Dermis microvascular lymphatic vessel endothelial cell (primary cell): Measurements from ENCODE around the gene MRPL34. TPM values are rescaled to one million over a fixed set of nuclear protein-coding genes. Genes with fewer than 3 reads are reported as not detected.
"Not testable (repeated sequence)": the region's sequence is repeated elsewhere in the genome, so short reads cannot be mapped to it uniquely, and the experiment has no call there.

ENCODE experiments used
- DNase-seq, 2 donors: peaks; one replicate each; pipeline versions ENCODE4 v3.0.0 to v3.0.0-alpha.2; 2010; ENCODE audit warnings: low read depth in 2 of 2
- total RNA-seq: library from RNA; depleted of rRNA; stranded (reverse); fragments of >200 nt; gene quantifications from 2 replicates; pipeline ENCODE4 v1.2.1, GENCODE V29; 2014

Gene MRPL34
- total RNA-seq, 1 donor from 2014 or later = 42.1 TPM

GRCh38 chr19:17285415-17286135 lies 20.1 kb upstream of the MRPL34 start:
- no peak for DNase-seq

GRCh38 chr19:17286263-17286662 lies 19.4 kb upstream of the MRPL34 start:
- no peak for DNase-seq

- no peak for DNase-seq
Measured at GRCh38 chr19:17286752-17287151, 18.9 kb upstream of the MRPL34 start.

GRCh38 chr19:17289489-17289888 lies 16.2 kb upstream of the MRPL34 start:
- peak; percentile 86 to 89 for DNase-seq

GRCh38 chr19:17292301-17293074 lies 13.2 kb upstream of the MRPL34 start:
- peak; percentile 63 to 86 for DNase-seq

- DNase-seq = no peak
Measured at GRCh38 chr19:17293605-17294004, 12.1 kb upstream of the MRPL34 start.

- peak in 1 of 2 donors; percentile 30 for DNase-seq
Measured at GRCh38 chr19:17294051-17294891, 11.4 kb upstream of the MRPL34 start.

- not testable (repeated sequence) for DNase-seq
Measured at GRCh38 chr19:17295551-17295950, 10.1 kb upstream of the MRPL34 start.

- peak; percentile 63 to 79 for DNase-seq
Measured at GRCh38 chr19:17296273-17296672, 9.4 kb upstream of the MRPL34 start.

- no peak for DNase-seq
Measured at GRCh38 chr19:17296976-17297375, 8.7 kb upstream of the MRPL34 start.

- DNase-seq = no peak
Measured at GRCh38 chr19:17300992-17301619, 4.6 kb upstream of the MRPL34 start.

- DNase-seq = no peak
Measured at GRCh38 chr19:17302391-17303166, 3.1 kb upstream of the MRPL34 start.

- DNase-seq = peak; percentile 90 to 95
Measured at GRCh38 chr19:17303167-17303939, 2.3 kb upstream of the MRPL34 start, which contains the start of gene ABHD8. Gene ABHD8 (minus strand): TSS chr19:17303425. CDS start chr19:17301616, 1,809 bp downstream.

GRCh38 chr19:17303940-17304267 lies 1.8 kb upstream of the MRPL34 start:
- DNase-seq = no peak

- no peak for DNase-seq
Measured at GRCh38 chr19:17304386-17305215, 1.1 kb upstream of the MRPL34 start.

GRCh38 chr19:17305216-17305516 lies 506 bp upstream of the MRPL34 start:
- no peak for DNase-seq

- DNase-seq = no peak
Measured at GRCh38 chr19:17306285-17306714, 628 bp downstream of the MRPL34 start.

GRCh38 chr19:17307876-17308377 lies 2.3 kb downstream of the MRPL34 start:
- DNase-seq = no peak
